ENCODE results near the gene SPOP.

Gene SPOP

GRCh38 chr17:49694847-49695697 is 17.2 kb upstream of the SPOP start:
- Histone ChIP-seq H3K36me3 (ENCODE audit: control insufficient read depth, insufficient read depth, low read length, severe bottlenecking) (peaks cover 5% of the 10 kb centered on the region), H3K9ac (ENCODE audit: low read length) (no peak overlapping the region), H3K27me3 (replicated peaks; ENCODE audit: control insufficient read depth, insufficient read depth, low read length) (peaks cover 6% of the 10 kb centered on the region), H3K4me3 (ENCODE audit: low read length) (no peak overlapping the region), H3K4me1 (ENCODE audit: control insufficient read depth, insufficient read depth, low read length) (peaks cover 14% of the 10 kb centered on the region), H3K9me3 (ENCODE audit: control insufficient read depth, low read length) (no peaks in the 10 kb centered on the region)
- DNase-seq (ENCODE audit: low read depth), result peak; percentile 77

GRCh38 chr17:49692751-49693150 is 14.9 kb upstream of the SPOP start:
- peaks cover 6% of the 10 kb centered on the region for H3K27me3 ChIP-seq (replicated peaks; ENCODE audit: control insufficient read depth, insufficient read depth, low read length)
- H3K4me1 ChIP-seq (ENCODE audit: control insufficient read depth, insufficient read depth, low read length), result peaks cover 14% of the 10 kb centered on the region
- no peaks in the 10 kb centered on the region for H3K9me3 ChIP-seq (ENCODE audit: control insufficient read depth, low read length)
- no peak for DNase-seq (ENCODE audit: low read depth)
- no peak overlapping the region for H3K9ac ChIP-seq (ENCODE audit: low read length)
- H3K4me3 ChIP-seq (ENCODE audit: low read length), result no peak overlapping the region
- H3K36me3 ChIP-seq (ENCODE audit: control insufficient read depth, insufficient read depth, low read length, severe bottlenecking), result no peaks in the 10 kb centered on the region

GRCh38 chr17:49691677-49692191 is 13.8 kb upstream of the SPOP start:
- H3K9me3 ChIP-seq (ENCODE audit: control insufficient read depth, low read length), result no peaks in the 10 kb centered on the region
- peaks cover 6% of the 10 kb centered on the region for H3K27me3 ChIP-seq (replicated peaks; ENCODE audit: control insufficient read depth, insufficient read depth, low read length)
- peaks cover 14% of the 10 kb centered on the region for H3K4me1 ChIP-seq (ENCODE audit: control insufficient read depth, insufficient read depth, low read length)
- H3K9ac ChIP-seq (ENCODE audit: low read length), result peak overlapping the region; percentile 66
- no peak for DNase-seq (ENCODE audit: low read depth)
- H3K4me3 ChIP-seq (ENCODE audit: low read length), result no peak overlapping the region
- no peaks in the 10 kb centered on the region for H3K36me3 ChIP-seq (ENCODE audit: control insufficient read depth, insufficient read depth, low read length, severe bottlenecking)

GRCh38 chr17:49691086-49691676 is 13.3 kb upstream of the SPOP start:
- peaks cover 14% of the 10 kb centered on the region for H3K4me1 ChIP-seq (ENCODE audit: control insufficient read depth, insufficient read depth, low read length)
- peaks cover 6% of the 10 kb centered on the region for H3K27me3 ChIP-seq (replicated peaks; ENCODE audit: control insufficient read depth, insufficient read depth, low read length)
- no peaks in the 10 kb centered on the region for H3K36me3 ChIP-seq (ENCODE audit: control insufficient read depth, insufficient read depth, low read length, severe bottlenecking)
- H3K9ac ChIP-seq (ENCODE audit: low read length), result peak overlapping the region; percentile 66
- DNase-seq (ENCODE audit: low read depth), result no peak
- no peaks in the 10 kb centered on the region for H3K9me3 ChIP-seq (ENCODE audit: control insufficient read depth, low read length)
- no peak overlapping the region for H3K4me3 ChIP-seq (ENCODE audit: low read length)

GRCh38 chr17:49690256-49690655 is 12.4 kb upstream of the SPOP start:
- no peak overlapping the region for H3K9ac ChIP-seq (ENCODE audit: low read length)
- peaks cover 5% of the 10 kb centered on the region for H3K27me3 ChIP-seq (replicated peaks; ENCODE audit: control insufficient read depth, insufficient read depth, low read length)
- DNase-seq (ENCODE audit: low read depth), result no peak
- peaks cover 14% of the 10 kb centered on the region for H3K4me1 ChIP-seq (ENCODE audit: control insufficient read depth, insufficient read depth, low read length)
- no peaks in the 10 kb centered on the region for H3K9me3 ChIP-seq (ENCODE audit: control insufficient read depth, low read length)
- H3K4me3 ChIP-seq (ENCODE audit: low read length), result no peak overlapping the region
- H3K36me3 ChIP-seq (ENCODE audit: control insufficient read depth, insufficient read depth, low read length, severe bottlenecking), result no peaks in the 10 kb centered on the region

- H3K9ac ChIP-seq (ENCODE audit: low read length), result no peak overlapping the region
- no peaks in the 10 kb centered on the region for H3K27me3 ChIP-seq (replicated peaks; ENCODE audit: control insufficient read depth, insufficient read depth, low read length)
- no peak overlapping the region for H3K4me3 ChIP-seq (ENCODE audit: low read length)
- peaks cover 14% of the 10 kb centered on the region for H3K4me1 ChIP-seq (ENCODE audit: control insufficient read depth, insufficient read depth, low read length)
- DNase-seq (ENCODE audit: low read depth), result no peak
- H3K9me3 ChIP-seq (ENCODE audit: control insufficient read depth, low read length), result no peaks in the 10 kb centered on the region
- H3K36me3 ChIP-seq (ENCODE audit: control insufficient read depth, insufficient read depth, low read length, severe bottlenecking), result no peaks in the 10 kb centered on the region
These were observed 11.0 kb upstream of the SPOP start for GRCh38 chr17:49688848-49689247.

- H3K9me3 ChIP-seq (ENCODE audit: control insufficient read depth, low read length), result no peaks in the 10 kb centered on the region
- no peak for DNase-seq (ENCODE audit: low read depth)
- no peak overlapping the region for H3K4me3 ChIP-seq (ENCODE audit: low read length)
- H3K9ac ChIP-seq (ENCODE audit: low read length), result no peak overlapping the region
- peaks cover 14% of the 10 kb centered on the region for H3K4me1 ChIP-seq (ENCODE audit: control insufficient read depth, insufficient read depth, low read length)
- H3K27me3 ChIP-seq (replicated peaks; ENCODE audit: control insufficient read depth, insufficient read depth, low read length), result no peaks in the 10 kb centered on the region
- H3K36me3 ChIP-seq (ENCODE audit: control insufficient read depth, insufficient read depth, low read length, severe bottlenecking), result no peaks in the 10 kb centered on the region
These were observed 10.1 kb upstream of the SPOP start for GRCh38 chr17:49687878-49688491.

GRCh38 chr17:49681106-49681979 is 3.4 kb upstream of the SPOP start:
- H3K4me3 ChIP-seq (ENCODE audit: low read length), result no peak overlapping the region
- peaks cover 2% of the 10 kb centered on the region for H3K27me3 ChIP-seq (replicated peaks; ENCODE audit: control insufficient read depth, insufficient read depth, low read length)
- no peaks in the 10 kb centered on the region for H3K36me3 ChIP-seq (ENCODE audit: control insufficient read depth, insufficient read depth, low read length, severe bottlenecking)
- no peak for DNase-seq (ENCODE audit: low read depth)
- H3K9ac ChIP-seq (ENCODE audit: low read length), result no peak overlapping the region
- peaks cover 8% of the 10 kb centered on the region for H3K4me1 ChIP-seq (ENCODE audit: control insufficient read depth, insufficient read depth, low read length)
- no peaks in the 10 kb centered on the region for H3K9me3 ChIP-seq (ENCODE audit: control insufficient read depth, low read length)

- Histone ChIP-seq H3K4me1 (ENCODE audit: control insufficient read depth, insufficient read depth, low read length) (peaks cover 14% of the 10 kb centered on the region), H3K27me3 (replicated peaks; ENCODE audit: control insufficient read depth, insufficient read depth, low read length) (peaks cover 2% of the 10 kb centered on the region)
- no peak for DNase-seq (ENCODE audit: low read depth)
These were observed 2.4 kb upstream of the SPOP start for GRCh38 chr17:49680314-49680713.

GRCh38 chr17:49677134-49677932 is 564 bp downstream of the SPOP start:
- H3K9me3 ChIP-seq (ENCODE audit: control insufficient read depth, low read length), result no peaks in the 10 kb centered on the region
- H3K4me3 ChIP-seq (ENCODE audit: low read length), result peak overlapping the region; percentile 87
- H3K27me3 ChIP-seq (replicated peaks; ENCODE audit: control insufficient read depth, insufficient read depth, low read length), result no peaks in the 10 kb centered on the region
- H3K4me1 ChIP-seq (ENCODE audit: control insufficient read depth, insufficient read depth, low read length), result peaks cover 20% of the 10 kb centered on the region
- DNase-seq (ENCODE audit: low read depth), result peak; percentile 98
- peaks cover 5% of the 10 kb centered on the region for H3K36me3 ChIP-seq (ENCODE audit: control insufficient read depth, insufficient read depth, low read length, severe bottlenecking)
- H3K9ac ChIP-seq (ENCODE audit: low read length), result peak overlapping the region; percentile 87

More at GRCh38 chr17:49680314-49680713, 2.4 kb upstream of the SPOP start:
- Histone ChIP-seq H3K4me3 (ENCODE audit: low read length) (no peak overlapping the region), H3K36me3 (ENCODE audit: control insufficient read depth, insufficient read depth, low read length, severe bottlenecking) (no peaks in the 10 kb centered on the region), H3K9me3 (ENCODE audit: control insufficient read depth, low read length) (no peaks in the 10 kb centered on the region), H3K9ac (ENCODE audit: low read length) (no peak overlapping the region)
